Neural progenitor cell (in vitro differentiated cells): ENCODE data around the gene CACHD1. TPM values are rescaled to one million over a fixed set of nuclear protein-coding genes. Genes with fewer than 3 reads are reported as not detected.

Experiments used
- DNase-seq: peaks from one replicate; pipeline ENCODE4 v3.0.0-alpha.2; 2016; ENCODE audit warnings: low spot score
- H2AFZ ChIP-seq: fragments of 200-600 bp; sonication (generic); replicated peaks from 2 replicates; pipeline ENCODE4 v1.6.1; 2016; ENCODE audit warnings: antibody characterized with exemption
- H3F3A ChIP-seq: fragments of 200-600 bp; sonication (generic); 2 replicates; pipeline ENCODE4 v1.6.1; 2016; ENCODE audit warnings: antibody characterized with exemption, low read depth
- H3K27ac ChIP-seq: fragments of 200-600 bp; sonication (generic); 2 replicates; pipeline ENCODE4 v1.5.1; 2016; ENCODE audit warnings: mild to moderate bottlenecking
- H3K27me3 ChIP-seq: fragments of 200-600 bp; sonication (generic); 2 replicates; pipeline ENCODE4 v1.6.1; 2016; ENCODE audit warnings: mild to moderate bottlenecking, moderate library complexity
- H3K36me3 ChIP-seq: fragments of 200-600 bp; sonication (generic); 2 replicates; pipeline ENCODE4 v1.5.1; 2016
- H3K4me1 ChIP-seq: fragments of 200-600 bp; sonication (generic); 2 replicates; pipeline ENCODE4 v1.6.1; 2016; ENCODE audit warnings: mixed run types
- H3K4me2 ChIP-seq: fragments of 200-600 bp; sonication (generic); 2 replicates; pipeline ENCODE4 v1.6.1; 2016
- H3K4me3 ChIP-seq: fragments of 200-600 bp; sonication (generic); 2 replicates; pipeline ENCODE4 v1.5.1; 2016
- H3K79me2 ChIP-seq: fragments of 200-600 bp; sonication (generic); 2 replicates; pipeline ENCODE4 v1.6.1; 2016; ENCODE audit warnings: low read depth
- H3K9ac ChIP-seq: fragments of 200-600 bp; sonication (generic); 2 replicates; pipeline ENCODE4 v1.6.1; 2016
- H3K9me3 ChIP-seq: fragments of 200-600 bp; sonication (generic); 2 replicates; pipeline ENCODE4 v1.5.1; 2016; ENCODE audit warnings: low read depth
- H4K20me1 ChIP-seq: fragments of 200-600 bp; sonication (generic); 2 replicates; pipeline ENCODE4 v1.6.1; 2016; ENCODE audit warnings: low read depth
- H3K27ac Mint-ChIP-seq: 3 replicates; pipeline ENCODE4 v1.8.0; 2021; ENCODE audit warnings: mixed read lengths
- H3K27me3 Mint-ChIP-seq: 2 replicates; pipeline ENCODE4 v1.8.0; 2022; ENCODE audit warnings: low read depth, mild to moderate bottlenecking, inconsistent platforms, moderate library complexity, mixed read lengths; ENCODE audit not compliant: insufficient read depth
- H3K36me3 Mint-ChIP-seq: 3 replicates; pipeline ENCODE4 v1.8.0; 2021; ENCODE audit warnings: mixed read lengths
- H3K4me1 Mint-ChIP-seq: 3 replicates; pipeline ENCODE4 v1.8.0; 2021; ENCODE audit warnings: mixed read lengths
- H3K4me3 Mint-ChIP-seq: 3 replicates; pipeline ENCODE4 v1.8.0; 2021; ENCODE audit warnings: mild to moderate bottlenecking, moderate library complexity, mixed read lengths
- H3K9me3 Mint-ChIP-seq: 3 replicates; pipeline ENCODE4 v1.8.0; 2020; ENCODE audit warnings: mixed read lengths
- CTCF ChIP-seq: fragments of 200-600 bp; sonication (generic); IDR thresholded peaks from 2 replicates; pipeline ENCODE4 v1.5.1; 2017; ENCODE audit warnings: antibody characterized with exemption, mild to moderate bottlenecking
- EZH2 ChIP-seq: fragments of 200-600 bp; sonication (generic); IDR thresholded peaks from 2 replicates; pipeline ENCODE4 v1.6.1; 2017; ENCODE audit warnings: antibody characterized with exemption, mild to moderate bottlenecking, moderate library complexity
- EZH2phosphoT487 ChIP-seq: fragments of 200-600 bp; sonication (generic); IDR thresholded peaks from 2 replicates; pipeline ENCODE4 v1.6.1; 2017; ENCODE audit warnings: antibody characterized with exemption
- total RNA-seq: library from RNA; depleted of rRNA; stranded (reverse); fragments of >200 nt; gene quantifications from 2 replicates; pipeline ENCODE4 v1.2.3, GENCODE V29; 2015; ENCODE audit warnings: low replicate concordance

The CACHD1 gene
- total RNA-seq, 1 donor from 2014 or later, result 61.0 TPM

- H3K27ac ChIP-seq, result peak overlapping the region; percentile 68
Observed at GRCh38 chr1:64540265-64540791, 70.4 kb downstream of the CACHD1 start.

DNA sequence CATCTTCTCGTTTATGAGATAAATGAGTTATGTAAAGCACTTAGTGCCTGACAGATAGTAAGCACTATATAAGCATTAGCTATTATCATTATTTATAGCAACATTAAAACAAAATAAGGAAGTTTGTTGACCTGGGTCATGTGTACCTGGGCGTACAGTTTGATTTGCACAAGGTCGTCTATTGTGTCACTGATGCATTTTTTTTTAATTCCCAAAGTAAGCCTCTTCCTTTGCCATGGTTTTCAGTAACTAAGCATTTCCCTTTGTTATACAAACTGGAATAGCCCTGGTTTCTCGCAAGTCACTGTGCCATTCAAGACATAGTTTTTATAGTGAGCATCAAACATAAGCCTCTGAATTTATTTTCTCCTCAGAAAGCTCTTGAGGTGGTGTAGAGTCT lies 72.2 kb downstream of the CACHD1 start:
- H3K4me1 Mint-ChIP-seq, result peaks cover 77% of the 10 kb centered on the region
- peaks cover 100% of the 10 kb centered on the region for H3K79me2 ChIP-seq
- peaks cover 24% of the 10 kb centered on the region for H3F3A ChIP-seq
- no peaks in the 10 kb centered on the region for H3K36me3 ChIP-seq
- no peak for TF ChIP-seq EZH2phosphoT487
- TF ChIP-seq CTCF, result no peak
- TF ChIP-seq EZH2, result no peak
- H3K4me3 ChIP-seq, result no peak overlapping the region
- H3K36me3 Mint-ChIP-seq, result no peaks in the 10 kb centered on the region
- no peak overlapping the region for H3K9ac ChIP-seq
- DNase-seq, result no peak
- H3K27ac Mint-ChIP-seq, result no peak overlapping the region
- peaks cover 59% of the 10 kb centered on the region for H3K4me1 ChIP-seq
- H3K4me2 ChIP-seq, result no peak overlapping the region
- no peak overlapping the region for H2AFZ ChIP-seq
- H3K27me3 ChIP-seq, result no peaks in the 10 kb centered on the region
- H3K27ac ChIP-seq, result no peak overlapping the region
- H3K9me3 Mint-ChIP-seq, result no peaks in the 10 kb centered on the region
- H3K9me3 ChIP-seq, result no peaks in the 10 kb centered on the region
- peaks cover 78% of the 10 kb centered on the region for H4K20me1 ChIP-seq
- H3K4me3 Mint-ChIP-seq, result no peak overlapping the region
- H3K27me3 Mint-ChIP-seq, result no peaks in the 10 kb centered on the region

More at GRCh38 chr1:64540265-64540791, 70.4 kb downstream of the CACHD1 start:
- Histone ChIP-seq H4K20me1 (peaks cover 86% of the 10 kb centered on the region), H3K79me2 (peaks cover 100% of the 10 kb centered on the region), H2AFZ (no peak overlapping the region), H3F3A (peaks cover 14% of the 10 kb centered on the region), H3K9me3 (no peaks in the 10 kb centered on the region), H3K27me3 (no peaks in the 10 kb centered on the region), H3K4me2 (peak overlapping the region; percentile 40), H3K36me3 (no peaks in the 10 kb centered on the region), H3K4me3 (no peak overlapping the region), H3K4me1 (peaks cover 50% of the 10 kb centered on the region), H3K9ac (no peak overlapping the region)
- no peak overlapping the region for H3K4me3 Mint-ChIP-seq
- TF ChIP-seq EZH2phosphoT487 (no peak), CTCF (no peak)
- no peak for DNase-seq
- peaks cover 85% of the 10 kb centered on the region for H3K4me1 Mint-ChIP-seq
- no peaks in the 10 kb centered on the region for H3K9me3 Mint-ChIP-seq
- peak overlapping the region; percentile 71 for H3K27ac Mint-ChIP-seq
- H3K27me3 Mint-ChIP-seq, result no peaks in the 10 kb centered on the region
- H3K36me3 Mint-ChIP-seq, result peaks cover 3% of the 10 kb centered on the region

DNA sequence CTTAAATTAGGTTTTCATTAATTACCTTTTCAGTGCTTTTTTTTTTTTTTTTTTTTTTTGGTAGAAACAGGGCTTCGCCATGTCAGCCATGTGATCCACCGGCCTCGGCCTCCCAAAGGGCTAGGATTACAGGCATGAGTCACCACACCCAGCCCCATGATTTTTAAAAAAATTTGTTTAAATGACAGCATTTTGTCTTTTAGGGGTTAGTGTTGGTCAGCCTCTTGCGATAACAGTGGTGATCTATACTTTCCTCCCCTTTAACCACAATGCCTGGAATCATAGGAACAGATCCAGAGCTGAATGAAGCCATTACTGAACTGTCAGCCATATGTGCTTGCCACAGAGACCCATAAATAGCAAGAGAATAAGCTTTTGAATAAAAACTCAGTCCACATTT lies 73.9 kb downstream of the CACHD1 start:
- Histone ChIP-seq H3K9ac (no peak overlapping the region), H3K36me3 (no peaks in the 10 kb centered on the region), H2AFZ (no peak overlapping the region), H3K4me3 (no peak overlapping the region), H3K79me2 (peaks cover 100% of the 10 kb centered on the region), H3K9me3 (no peaks in the 10 kb centered on the region), H3K27me3 (no peaks in the 10 kb centered on the region), H4K20me1 (peaks cover 75% of the 10 kb centered on the region), H3K4me1 (peaks cover 54% of the 10 kb centered on the region), H3F3A (peaks cover 27% of the 10 kb centered on the region), H3K27ac (no peak overlapping the region), H3K4me2 (no peak overlapping the region)
- Mint-ChIP-seq H3K9me3 (no peaks in the 10 kb centered on the region), H3K4me1 (peaks cover 65% of the 10 kb centered on the region), H3K4me3 (no peak overlapping the region), H3K36me3 (no peaks in the 10 kb centered on the region), H3K27me3 (no peaks in the 10 kb centered on the region), H3K27ac (no peak overlapping the region)
- no peak for TF ChIP-seq EZH2
- TF ChIP-seq EZH2phosphoT487, result no peak
- no peak for TF ChIP-seq CTCF
- no peak for DNase-seq
